SW480 (cell line): ENCODE data around the gene INSIG2.
A peak's percentile ranks its signal among the peaks of the same experiment; 100 is the strongest.
"Not testable (repeated sequence)": the region's sequence is repeated elsewhere in the genome, so short reads cannot be mapped to it uniquely, and the experiment has no call there.

Source experiments
- DNase-seq: peaks from one replicate; pipeline ENCODE4 v3.0.0-alpha.2; 2016; ENCODE audit warnings: low spot score

The INSIG2 gene

GRCh38 chr2:118061135-118061955 is 26.9 kb upstream of the INSIG2 start:
- DNase-seq, result peak; percentile 69

GRCh38 chr2:118062048-118062447 is 26.2 kb upstream of the INSIG2 start:
- DNase-seq, result peak; percentile 42

- peak; percentile 57 for DNase-seq
Observed at GRCh38 chr2:118062669-118063068, 25.6 kb upstream of the INSIG2 start.

- DNase-seq, result no peak
Observed at GRCh38 chr2:118065015-118065706, 23.1 kb upstream of the INSIG2 start.

GRCh38 chr2:118065921-118066511 is 22.3 kb upstream of the INSIG2 start:
- no peak for DNase-seq

- DNase-seq, result no peak
Observed at GRCh38 chr2:118077636-118078247, 10.5 kb upstream of the INSIG2 start.

GRCh38 chr2:118078734-118079133 is 9.5 kb upstream of the INSIG2 start:
- DNase-seq, result no peak

GRCh38 chr2:118084491-118085089 is 3.7 kb upstream of the INSIG2 start:
- DNase-seq, result no peak

GRCh38 chr2:118085173-118086023 is 2.9 kb upstream of the INSIG2 start:
- DNase-seq, result peak; percentile 89

GRCh38 chr2:118086024-118086633 is 2.1 kb upstream of the INSIG2 start:
- peak; percentile 76 for DNase-seq

- DNase-seq, result peak; percentile 69
Observed at GRCh38 chr2:118089139-118089800, 999 bp downstream of the INSIG2 start.

- no peak for DNase-seq
Observed at GRCh38 chr2:118090387-118091139, 2.3 kb downstream of the INSIG2 start.

- DNase-seq, result no peak
Observed at GRCh38 chr2:118091140-118091478, 2.8 kb downstream of the INSIG2 start.

- no peak for DNase-seq
Observed at GRCh38 chr2:118091631-118092030, 3.4 kb downstream of the INSIG2 start.

GRCh38 chr2:118094102-118094501 is 5.8 kb downstream of the INSIG2 start:
- not testable (repeated sequence) for DNase-seq

GRCh38 chr2:118094503-118094902 is 6.2 kb downstream of the INSIG2 start:
- DNase-seq, result peak; percentile 41

GRCh38 chr2:118095610-118096009 is 7.3 kb downstream of the INSIG2 start:
- no peak for DNase-seq

- no peak for DNase-seq
Observed at GRCh38 chr2:118097657-118098056, 9.4 kb downstream of the INSIG2 start.

GRCh38 chr2:118098307-118099030 is 10.2 kb downstream of the INSIG2 start:
- no peak for DNase-seq
